ENCODE measurements around the gene NWD2. TPM values are rescaled to one million over a fixed set of nuclear protein-coding genes. Genes with fewer than 3 reads are reported as not detected.
A peak's percentile ranks its signal among the peaks of the same experiment; 100 is the strongest.
"Not testable (repeated sequence)": the region's sequence is repeated elsewhere in the genome, so short reads cannot be mapped to it uniquely, and the experiment has no call there.

Gene NWD2
- 1 to 10 TPM in 2 of 3 donors, under 1 TPM in 1; 0.95 to 1.4 (median 1.3) TPM for total RNA-seq
- long read RNA-seq, donor 1, partial matches to known transcripts, result 0 of 1 reads
- long read RNA-seq, donor 1, other reads (novel, unspliced or antisense), result 1 of 1 reads
- long read RNA-seq, donor 2, result 0 reads

- no peaks in the 10 kb centered on the region for H3K9me3 ChIP-seq
- H3K36me3 ChIP-seq (ENCODE audit: low read depth), result no peaks in the 10 kb centered on the region
- no peak within 1 kb of the TSS for H3K4me3 ChIP-seq
- no peak for TF ChIP-seq CTCF (IDR thresholded peaks at IDR 0.05)
- peak; percentile 77 for ATAC-seq
- peaks cover 18% of the 10 kb centered on the region for H3K4me1 ChIP-seq (ENCODE audit: low read depth)
- DNase-seq, result peak; percentile 28 to 52 (median 49)
- intact Hi-C loops (cut with DNase I, micrococcal nuclease), result no loop called here
Measured at GRCh38 chr4:37244583-37245390, at the start of gene NWD2. NWD2 (plus strand) TSS chr4:37244743; CDS start chr4:37245068, 325 bp downstream.

- TF ChIP-seq CTCF (IDR thresholded peaks at IDR 0.05), result no peak
- Histone ChIP-seq H3K36me3 (ENCODE audit: low read depth) (no peaks in the 10 kb centered on the region), H3K4me3 (no peak overlapping the region), H3K9me3 (no peaks in the 10 kb centered on the region), H3K4me1 (ENCODE audit: low read depth) (peaks cover 8% of the 10 kb centered on the region)
- ATAC-seq (peak; percentile 99), DNase-seq (peak in 1 of 3 donors; percentile 30)
- intact Hi-C loops (cut with DNase I, micrococcal nuclease), result loop anchor here in 1 of 2 donors (5.0 kb wide), 1 partner anchor 221 kb away; no protein-coding TSS in a partner anchor
Measured at GRCh38 chr4:37197899-37198298, 46.6 kb upstream of the NWD2 start.

GRCh38 chr4:37204740-37205139 is 39.8 kb upstream of the NWD2 start:
- DNase-seq; ATAC-seq; H3K36me3 ChIP-seq (ENCODE audit: low read depth); H3K4me1 ChIP-seq (ENCODE audit: low read depth); H3K4me3 ChIP-seq; intact Hi-C loops (cut with DNase I, micrococcal nuclease): not testable (repeated sequence)
- H3K9me3 ChIP-seq, result peaks cover 15% of the 10 kb centered on the region

- Histone ChIP-seq H3K36me3 (ENCODE audit: low read depth) (no peaks in the 10 kb centered on the region), H3K4me1 (ENCODE audit: low read depth) (no peaks in the 10 kb centered on the region), H3K9me3 (no peaks in the 10 kb centered on the region), H3K4me3 (no peak overlapping the region)
- no peak for TF ChIP-seq CTCF (IDR thresholded peaks at IDR 0.05)
- ATAC-seq, result peak; percentile 80
- intact Hi-C loops (cut with DNase I, micrococcal nuclease), result no loop called here
- no peak for DNase-seq
Measured at GRCh38 chr4:37216209-37216608, 28.3 kb upstream of the NWD2 start.

- ATAC-seq, result no peak
- Histone ChIP-seq H3K4me1 (ENCODE audit: low read depth) (no peaks in the 10 kb centered on the region), H3K36me3 (ENCODE audit: low read depth) (no peaks in the 10 kb centered on the region), H3K4me3 (no peak overlapping the region), H3K9me3 (no peaks in the 10 kb centered on the region)
- no peak for TF ChIP-seq CTCF (IDR thresholded peaks at IDR 0.05)
- intact Hi-C loops (cut with DNase I, micrococcal nuclease), result no loop called here
- DNase-seq, result no peak
Measured at GRCh38 chr4:37219242-37219641, 25.3 kb upstream of the NWD2 start.

GRCh38 chr4:37219990-37220389 is 24.6 kb upstream of the NWD2 start:
- no peak for TF ChIP-seq CTCF (IDR thresholded peaks at IDR 0.05)
- ATAC-seq (no peak), DNase-seq (no peak)

More at GRCh38 chr4:37219990-37220389, 24.6 kb upstream of the NWD2 start:
- Histone ChIP-seq H3K36me3 (ENCODE audit: low read depth) (no peaks in the 10 kb centered on the region), H3K4me1 (ENCODE audit: low read depth) (no peaks in the 10 kb centered on the region), H3K9me3 (no peaks in the 10 kb centered on the region), H3K4me3 (no peak overlapping the region)
- intact Hi-C loops (cut with DNase I, micrococcal nuclease), result no loop called here

Measured in mucosa of descending colon (tissue), 3 donors.